ENCODE results near the gene CTDSPL.

GRCh38 chr3:37923569-37924040 is 61.9 kb downstream of the CTDSPL start:
- TF ChIP-seq RAD21 (IDR thresholded peaks at IDR 0.05; ENCODE audit: insufficient read depth, low read depth, low read length) (no peak), RUNX3 (IDR thresholded peaks at IDR 0.05; ENCODE audit: low read length) (no peak), CTCF (IDR thresholded peaks at IDR 0.05 in 2 of 3, conservative IDR thresholded peaks at IDR 0.05 in 1 of 3; ENCODE audit: control insufficient read depth in 2 of 3, extremely low read depth in 1 of 3, insufficient read depth in 1 of 3, low read depth in 3 of 3, low read length in 3 of 3) (no peak), ZNF274 (IDR thresholded peaks at IDR 0.05; ENCODE audit: insufficient read depth, insufficient read length) (no peak), POLR2A (IDR thresholded peaks at IDR 0.05; ENCODE audit: low read depth, low read length) (no peak)

All from GM12878 (cell line).